ENCODE data around the gene FEM1B. TPM values are rescaled to one million over a fixed set of nuclear protein-coding genes. Genes with fewer than 3 reads are reported as not detected.

The FEM1B gene
- total RNA-seq, 2 donors from 2014 or later, result 51.3 to 54.6 TPM

DNA sequence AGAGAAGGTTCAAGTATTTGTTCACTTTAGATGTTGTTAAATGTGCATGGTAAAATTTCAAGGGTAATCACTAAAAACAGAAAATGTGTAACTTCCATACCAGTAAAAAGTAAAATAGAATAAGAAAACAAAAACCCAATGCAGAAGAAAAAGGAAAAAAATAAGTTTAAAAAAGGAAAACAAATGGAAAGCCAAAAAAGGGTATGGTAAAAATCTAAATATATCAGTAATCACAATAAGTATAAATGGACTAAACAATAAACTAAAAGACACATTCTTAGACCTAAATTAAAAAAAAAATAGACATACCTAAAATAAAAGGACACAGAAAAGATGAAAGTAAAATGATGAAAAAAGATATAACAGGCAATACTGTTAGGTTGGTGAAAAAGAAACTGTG, 38.5 kb upstream of the FEM1B start:
- Mint-ChIP-seq H3K4me3 (no peak overlapping the region), H3K27ac (no peak overlapping the region), H3K4me1 (ENCODE audit: low read depth) (no peaks in the 10 kb centered on the region), H3K9me3 (peaks cover 0 to 3% of the 10 kb centered on the region in 2 donors), H3K27me3 (ENCODE audit: low read depth) (no peaks in the 10 kb centered on the region), H3K36me3 (ENCODE audit: insufficient read depth in 2 of 2) (peaks cover 5% of the 10 kb centered on the region in 2 donors)
- DNase-seq (no peak), ATAC-seq (replicated peaks in 1 of 2) (no peak)

DNA sequence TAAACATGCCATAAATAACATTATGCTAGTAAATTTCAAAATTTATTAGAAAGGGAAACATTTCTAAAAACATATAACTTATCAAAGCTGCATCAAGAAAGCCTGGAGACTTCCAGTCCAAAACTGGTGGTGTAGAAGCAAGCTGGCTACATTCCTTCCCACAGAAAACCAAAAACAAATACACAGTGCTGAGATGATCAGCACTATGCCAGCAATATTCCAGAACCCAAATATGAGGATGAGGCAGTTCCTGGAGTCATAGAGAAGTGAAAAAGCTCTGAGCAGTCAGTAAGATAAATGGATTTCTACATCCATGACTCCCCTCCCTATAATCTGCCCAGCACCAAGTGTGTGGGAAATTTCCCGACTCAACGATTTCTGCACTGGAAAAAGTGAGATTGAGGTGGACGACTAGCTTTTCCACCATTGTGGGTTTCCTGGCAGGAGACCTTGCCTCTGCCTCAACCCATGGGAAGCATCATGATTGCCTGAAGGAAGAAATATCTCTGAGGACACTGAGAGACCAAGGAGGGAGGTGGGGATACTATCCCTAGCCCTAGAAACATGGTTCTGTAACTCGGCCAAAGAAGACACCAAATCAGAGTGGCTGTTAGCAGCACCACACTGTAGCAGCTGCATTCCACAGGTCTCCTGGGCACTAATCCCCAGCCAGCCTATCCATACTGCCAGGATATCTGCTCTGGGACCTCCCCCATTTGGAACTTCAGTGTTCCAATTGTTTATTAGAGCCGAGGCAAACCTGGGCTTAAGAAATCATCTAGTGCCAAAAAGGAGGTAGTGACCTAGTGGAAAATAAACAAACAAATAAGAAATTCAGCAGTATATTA, 36.2 kb upstream of the FEM1B start:
- peaks cover 7 to 8% of the 10 kb centered on the region in 2 donors for H3K36me3 Mint-ChIP-seq (ENCODE audit: insufficient read depth in 2 of 2)
- no peak overlapping the region for H3K4me3 Mint-ChIP-seq
- H3K9me3 Mint-ChIP-seq, result peaks cover 2 to 3% of the 10 kb centered on the region in 2 donors
- H3K4me1 Mint-ChIP-seq (ENCODE audit: low read depth), result no peaks in the 10 kb centered on the region
- DNase-seq (no peak), ATAC-seq (replicated peaks in 1 of 2) (no peak)
- H3K27ac Mint-ChIP-seq, result no peak overlapping the region
- no peaks in the 10 kb centered on the region for H3K27me3 Mint-ChIP-seq (ENCODE audit: low read depth)

DNA sequence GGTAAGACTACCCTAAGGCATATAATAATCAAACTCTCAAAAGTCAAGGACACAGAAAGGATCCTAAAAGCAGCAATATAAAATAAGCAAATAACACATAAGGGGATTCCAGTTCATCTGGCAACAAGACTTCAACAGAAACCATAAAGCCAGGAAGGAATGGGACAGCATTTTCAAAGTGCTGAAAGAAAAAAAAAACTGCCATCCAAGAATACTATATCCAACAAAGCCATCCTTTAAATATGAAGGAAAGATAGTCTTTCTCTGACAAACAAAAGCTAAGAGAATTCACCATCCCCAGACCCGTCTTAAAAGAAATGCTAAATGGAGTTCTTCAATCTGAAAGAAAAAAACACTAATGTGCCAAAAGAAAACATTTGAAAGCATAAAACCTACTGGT, 33.3 kb upstream of the FEM1B start:
- ATAC-seq (replicated peaks in 1 of 2) (no peak), DNase-seq (no peak)
- H3K27ac Mint-ChIP-seq, result no peak overlapping the region
- H3K9me3 Mint-ChIP-seq, result peaks cover 2 to 3% of the 10 kb centered on the region in 2 donors
- peaks cover 7 to 8% of the 10 kb centered on the region in 2 donors for H3K36me3 Mint-ChIP-seq (ENCODE audit: insufficient read depth in 2 of 2)
- H3K27me3 Mint-ChIP-seq (ENCODE audit: low read depth), result peaks cover 6% of the 10 kb centered on the region
- H3K4me1 Mint-ChIP-seq (ENCODE audit: low read depth), result no peaks in the 10 kb centered on the region
- H3K4me3 Mint-ChIP-seq, result no peak overlapping the region

DNA sequence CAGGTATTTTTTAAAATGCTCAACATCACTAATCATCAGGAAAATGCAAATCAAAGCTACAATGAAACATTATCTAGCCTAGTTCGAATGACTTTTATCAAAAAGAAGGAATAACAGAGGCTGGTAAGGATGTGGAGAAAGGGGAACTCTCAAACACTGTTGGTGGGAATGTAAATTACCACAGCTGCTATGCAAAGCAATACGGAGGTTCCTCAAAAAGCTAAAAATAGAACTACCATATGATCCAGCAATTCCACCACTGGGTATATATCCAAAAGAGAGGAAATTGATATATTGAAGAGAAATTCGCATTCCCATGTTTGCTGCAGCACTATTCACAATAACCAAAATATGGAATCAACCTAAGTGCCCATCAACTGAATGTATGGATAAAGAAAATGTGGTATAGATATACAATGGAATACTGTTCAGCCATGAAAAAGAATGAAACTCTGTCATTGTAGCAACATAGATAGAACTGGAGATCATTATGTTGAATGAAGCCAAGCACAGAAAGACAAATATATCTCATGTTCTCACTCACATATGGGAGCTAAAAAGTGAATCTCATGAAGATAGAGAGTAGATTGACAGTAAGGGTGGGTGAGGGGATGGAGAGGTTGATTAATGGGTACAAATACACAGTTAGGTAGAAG, 28.4 kb upstream of the FEM1B start:
- ATAC-seq (replicated peaks in 1 of 2) (no peak), DNase-seq (no peak)
- no peak overlapping the region for H3K27ac Mint-ChIP-seq
- no peak overlapping the region for H3K4me3 Mint-ChIP-seq
- H3K9me3 Mint-ChIP-seq, result peaks cover 0 to 2% of the 10 kb centered on the region in 2 donors
- H3K27me3 Mint-ChIP-seq (ENCODE audit: low read depth), result peaks cover 6% of the 10 kb centered on the region
- H3K36me3 Mint-ChIP-seq (ENCODE audit: insufficient read depth in 2 of 2), result peaks cover under 1 to 3% of the 10 kb centered on the region in 2 donors
- no peaks in the 10 kb centered on the region for H3K4me1 Mint-ChIP-seq (ENCODE audit: low read depth)

GRCh38 chr15:68252925-68253534, 24.5 kb upstream of the FEM1B start:
- no peaks in the 10 kb centered on the region for H3K4me1 Mint-ChIP-seq (ENCODE audit: low read depth)
- H3K4me3 Mint-ChIP-seq, result no peak overlapping the region
- H3K9me3 Mint-ChIP-seq, result no peaks in the 10 kb centered on the region
- no peaks in the 10 kb centered on the region for H3K36me3 Mint-ChIP-seq (ENCODE audit: insufficient read depth in 2 of 2)
- peak; percentile 29 to 36 for DNase-seq
- H3K27me3 Mint-ChIP-seq (ENCODE audit: low read depth), result no peaks in the 10 kb centered on the region
- peak in 1 of 2 donors; percentile 56 for ATAC-seq (replicated peaks in 1 of 2)
- H3K27ac Mint-ChIP-seq, result no peak overlapping the region

DNA sequence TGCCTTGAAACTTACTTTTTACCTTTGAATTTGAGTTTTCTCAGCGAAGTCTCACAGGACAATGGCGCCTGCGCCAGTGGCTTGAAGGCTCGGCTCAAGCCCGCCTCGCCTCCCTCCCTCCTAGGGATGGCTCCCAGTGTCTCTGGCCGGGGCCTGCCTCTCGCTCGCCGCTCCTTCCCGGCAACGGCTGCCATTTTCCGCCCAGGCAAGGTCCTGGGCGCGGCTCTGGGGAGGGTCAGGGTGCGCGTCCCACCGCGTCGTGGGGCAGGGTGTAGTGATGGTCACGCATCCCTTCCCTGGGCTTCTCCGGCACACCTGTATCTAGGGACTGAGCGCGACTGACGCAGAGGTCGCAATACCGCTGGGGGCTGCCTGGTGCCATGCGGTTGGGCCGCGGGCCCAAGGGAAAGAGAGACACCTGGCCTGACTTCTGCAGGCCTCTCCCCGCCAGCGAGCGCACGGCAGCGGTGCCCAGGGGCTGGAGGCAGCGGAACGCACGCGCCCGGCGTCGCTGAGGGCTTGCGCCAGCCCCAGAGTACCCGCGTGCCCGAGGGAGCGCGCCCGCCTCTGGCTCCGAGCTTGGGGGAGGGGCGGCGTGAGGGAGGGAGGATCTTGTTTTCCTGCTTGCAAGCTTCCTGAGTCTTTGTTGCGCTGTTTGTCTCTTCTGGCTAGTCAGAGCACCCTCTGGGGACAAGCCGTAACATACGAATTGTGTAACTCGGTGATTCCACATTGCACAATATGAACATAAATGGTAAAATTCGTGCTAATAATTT, 20.7 kb upstream of the FEM1B start:
- ATAC-seq (replicated peaks in 1 of 2) (peak; percentile 74 to 77), DNase-seq (peak; percentile 61 to 71)
- peak overlapping the region; percentile 77 to 83 for H3K4me3 Mint-ChIP-seq
- H3K36me3 Mint-ChIP-seq (ENCODE audit: insufficient read depth in 2 of 2), result no peaks in the 10 kb centered on the region
- H3K27me3 Mint-ChIP-seq (ENCODE audit: low read depth), result no peaks in the 10 kb centered on the region
- H3K9me3 Mint-ChIP-seq, result no peaks in the 10 kb centered on the region
- H3K4me1 Mint-ChIP-seq (ENCODE audit: low read depth), result peaks cover 7% of the 10 kb centered on the region
- peak overlapping the region; percentile 42 for H3K27ac Mint-ChIP-seq

- Mint-ChIP-seq H3K27ac (no peak overlapping the region), H3K4me3 (no peak overlapping the region), H3K9me3 (no peaks in the 10 kb centered on the region), H3K27me3 (ENCODE audit: low read depth) (no peaks in the 10 kb centered on the region), H3K36me3 (ENCODE audit: insufficient read depth in 2 of 2) (no peaks in the 10 kb centered on the region), H3K4me1 (ENCODE audit: low read depth) (peaks cover 7% of the 10 kb centered on the region)
- DNase-seq, result peak; percentile 24 to 41
- ATAC-seq (replicated peaks in 1 of 2), result peak; percentile 78 to 87
Measured at GRCh38 chr15:68258692-68259091, 18.9 kb upstream of the FEM1B start.

GRCh38 chr15:68259883-68260282, 17.7 kb upstream of the FEM1B start:
- no peak for ATAC-seq (replicated peaks in 1 of 2)
- H3K27ac Mint-ChIP-seq, result no peak overlapping the region
- no peak for DNase-seq
- peaks cover 7% of the 10 kb centered on the region for H3K27me3 Mint-ChIP-seq (ENCODE audit: low read depth)
- no peaks in the 10 kb centered on the region for H3K9me3 Mint-ChIP-seq
- H3K36me3 Mint-ChIP-seq (ENCODE audit: insufficient read depth in 2 of 2), result no peaks in the 10 kb centered on the region
- peaks cover 7% of the 10 kb centered on the region for H3K4me1 Mint-ChIP-seq (ENCODE audit: low read depth)
- no peak overlapping the region for H3K4me3 Mint-ChIP-seq

DNA sequence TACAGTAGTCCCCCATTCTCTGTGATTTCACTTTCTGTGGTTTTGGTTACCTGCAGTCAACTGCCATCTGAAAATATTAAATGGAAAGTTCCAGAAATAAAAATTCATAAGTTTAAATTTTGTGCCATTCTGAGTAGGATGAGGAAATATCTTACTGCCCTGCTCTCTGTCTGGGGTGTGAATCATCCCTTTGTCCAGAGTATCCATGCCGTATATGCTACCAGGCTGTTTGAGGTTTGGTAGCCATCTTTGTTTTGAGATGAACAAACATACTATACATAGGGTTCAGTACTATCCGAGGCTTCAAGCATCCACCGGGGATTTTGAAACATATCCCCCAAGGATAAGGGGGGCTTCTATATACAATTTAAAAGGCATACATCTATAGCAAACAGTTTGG, 16.3 kb upstream of the FEM1B start:
- H3K36me3 Mint-ChIP-seq (ENCODE audit: insufficient read depth in 2 of 2), result no peaks in the 10 kb centered on the region
- no peak overlapping the region for H3K4me3 Mint-ChIP-seq
- peaks cover 13% of the 10 kb centered on the region for H3K27me3 Mint-ChIP-seq (ENCODE audit: low read depth)
- ATAC-seq (replicated peaks in 1 of 2), result no peak
- peaks cover 7% of the 10 kb centered on the region for H3K4me1 Mint-ChIP-seq (ENCODE audit: low read depth)
- no peaks in the 10 kb centered on the region for H3K9me3 Mint-ChIP-seq
- no peak overlapping the region for H3K27ac Mint-ChIP-seq
- no peak for DNase-seq

DNA sequence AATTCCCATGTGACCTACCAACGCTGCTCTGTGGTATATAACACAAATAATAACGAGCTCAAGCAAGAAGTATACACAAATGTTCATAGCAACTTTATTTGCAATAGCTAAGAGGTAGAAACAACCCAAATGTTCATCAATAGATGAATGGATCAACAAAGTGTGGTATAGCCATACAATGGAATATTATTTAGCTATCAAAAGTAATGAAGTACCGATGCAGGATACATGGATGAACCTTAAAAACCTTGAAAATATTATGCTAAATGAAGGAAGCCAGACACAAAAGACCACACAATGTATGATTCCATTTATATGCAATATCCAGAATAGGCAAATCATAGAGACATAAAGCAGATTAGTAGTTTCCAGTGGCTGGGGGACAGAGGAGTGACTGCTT, 15.6 kb upstream of the FEM1B start:
- peaks cover 13% of the 10 kb centered on the region for H3K27me3 Mint-ChIP-seq (ENCODE audit: low read depth)
- H3K27ac Mint-ChIP-seq, result no peak overlapping the region
- ATAC-seq (replicated peaks in 1 of 2) (no peak), DNase-seq (no peak)
- no peak overlapping the region for H3K4me3 Mint-ChIP-seq
- H3K9me3 Mint-ChIP-seq, result no peaks in the 10 kb centered on the region
- no peaks in the 10 kb centered on the region for H3K36me3 Mint-ChIP-seq (ENCODE audit: insufficient read depth in 2 of 2)
- H3K4me1 Mint-ChIP-seq (ENCODE audit: low read depth), result peaks cover 7% of the 10 kb centered on the region

GRCh38 chr15:68262514-68263356, 14.8 kb upstream of the FEM1B start:
- peaks cover 14% of the 10 kb centered on the region for H3K27me3 Mint-ChIP-seq (ENCODE audit: low read depth)
- H3K4me1 Mint-ChIP-seq (ENCODE audit: low read depth), result peaks cover 7% of the 10 kb centered on the region
- ATAC-seq (replicated peaks in 1 of 2) (no peak), DNase-seq (no peak)
- no peak overlapping the region for H3K4me3 Mint-ChIP-seq
- H3K36me3 Mint-ChIP-seq (ENCODE audit: insufficient read depth in 2 of 2), result no peaks in the 10 kb centered on the region
- no peaks in the 10 kb centered on the region for H3K9me3 Mint-ChIP-seq
- H3K27ac Mint-ChIP-seq, result no peak overlapping the region

- Mint-ChIP-seq H3K9me3 (no peaks in the 10 kb centered on the region), H3K4me3 (no peak overlapping the region), H3K27me3 (ENCODE audit: low read depth) (peaks cover 25% of the 10 kb centered on the region), H3K4me1 (ENCODE audit: low read depth) (no peaks in the 10 kb centered on the region), H3K36me3 (ENCODE audit: insufficient read depth in 2 of 2) (no peaks in the 10 kb centered on the region), H3K27ac (no peak overlapping the region)
- DNase-seq (no peak), ATAC-seq (replicated peaks in 1 of 2) (no peak)
Measured at GRCh38 chr15:68264282-68264681, 13.3 kb upstream of the FEM1B start.

Data from activated T-cell treated with anti-CD3 and anti-CD28 coated beads, Interleukin-2, amount 50 U/mL, for 72 hours (primary cell).